ENCODE data around the gene JMJD1C.

The JMJD1C gene

DNA sequence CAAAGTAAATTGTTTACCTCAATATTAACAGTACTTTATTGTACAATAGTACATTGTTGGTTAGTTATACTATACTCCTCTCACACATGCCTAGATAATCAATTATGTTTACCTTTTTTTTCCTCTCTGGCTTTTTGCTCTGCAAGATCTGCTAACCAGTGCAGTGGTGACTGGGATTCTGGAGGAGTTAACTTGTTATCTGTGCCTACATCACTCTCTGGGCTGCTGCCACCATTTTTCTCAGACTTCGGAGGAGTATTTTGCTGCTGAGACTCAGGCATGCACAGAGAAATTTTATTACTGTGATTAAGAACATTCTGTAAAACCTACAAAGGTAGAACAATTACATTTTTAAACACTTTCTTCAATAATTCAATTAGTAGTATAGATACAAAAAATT, 273.0 kb downstream of the JMJD1C start:
- ATAC-seq (ENCODE audit: low read depth): no peak
- Mint-ChIP-seq H3K36me3 (peaks cover 30% of the 10 kb centered on the region), H3K27me3 (no peaks in the 10 kb centered on the region), H3K4me3 (no peak overlapping the region), H3K9me3 (no peaks in the 10 kb centered on the region), H3K4me1 (peaks cover 3% of the 10 kb centered on the region), H3K27ac (peak overlapping the region; percentile 67)
- DNase-seq (ENCODE audit: low spot score in 2 of 2): no peak

DNA sequence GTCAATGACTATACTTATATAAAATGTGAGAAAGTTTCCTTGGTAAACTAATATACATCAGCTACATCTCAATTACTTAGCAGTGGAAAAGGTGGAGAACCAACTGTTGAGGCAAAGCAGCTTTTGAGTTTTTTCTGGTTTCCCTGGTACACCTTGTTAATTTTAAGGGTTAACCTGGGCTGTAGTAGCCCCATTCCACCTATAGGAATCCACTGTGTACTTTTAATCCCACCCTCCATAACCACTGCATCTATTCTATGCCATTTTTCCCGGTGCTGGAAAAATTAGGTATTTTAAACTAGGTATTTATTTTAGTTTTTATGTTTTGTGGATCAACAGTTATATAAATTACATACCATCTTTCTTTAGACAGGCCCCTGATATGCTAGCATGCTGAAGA, 290.2 kb downstream of the JMJD1C start:
- no peak for DNase-seq (ENCODE audit: low spot score in 2 of 2)
- no peak overlapping the region for H3K4me3 Mint-ChIP-seq
- H3K9me3 Mint-ChIP-seq: no peaks in the 10 kb centered on the region
- H3K27ac Mint-ChIP-seq: no peak overlapping the region
- H3K36me3 Mint-ChIP-seq: peaks cover 31% of the 10 kb centered on the region
- no peaks in the 10 kb centered on the region for H3K27me3 Mint-ChIP-seq
- H3K4me1 Mint-ChIP-seq: peaks cover 15% of the 10 kb centered on the region
- ATAC-seq (ENCODE audit: low read depth): no peak

DNA sequence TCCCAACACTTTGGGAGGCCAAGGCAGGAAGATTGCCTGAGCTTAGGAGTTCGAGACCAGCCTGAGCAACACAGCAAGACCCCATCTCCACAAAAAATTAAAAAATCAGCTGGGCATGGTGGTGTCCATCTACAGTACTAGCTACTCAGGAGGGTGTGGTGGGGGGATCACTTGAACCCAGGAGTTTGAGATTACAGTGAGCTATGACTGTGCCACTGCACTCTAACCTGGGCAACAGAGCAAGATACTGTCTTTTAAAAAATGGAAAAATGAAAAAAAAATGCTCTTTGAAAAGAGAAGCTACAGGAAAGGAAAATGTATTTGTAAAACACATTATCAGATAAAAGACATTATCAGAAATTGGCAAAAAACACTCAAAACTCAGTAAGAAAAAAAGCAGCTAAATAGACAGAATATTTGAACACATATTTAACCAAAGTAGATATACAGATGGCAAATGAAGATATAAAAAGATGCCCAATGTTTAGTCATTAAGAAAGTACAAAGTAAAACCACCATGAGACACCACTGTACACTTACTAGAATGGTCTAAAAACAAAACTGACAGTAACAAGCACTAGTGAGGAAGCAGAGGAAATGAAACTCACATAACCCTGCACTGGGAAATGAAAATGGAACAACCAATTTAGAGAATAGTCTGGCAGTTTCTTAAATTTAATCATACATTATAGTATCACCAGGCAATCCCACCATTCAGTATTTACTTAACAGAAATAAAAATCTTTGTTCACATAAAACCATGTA, 292.1 kb downstream of the JMJD1C start:
- peak in 1 of 2 donors; percentile 30 for DNase-seq (ENCODE audit: low spot score in 2 of 2)
- Mint-ChIP-seq H3K9me3 (no peaks in the 10 kb centered on the region), H3K27me3 (no peaks in the 10 kb centered on the region), H3K27ac (peak overlapping the region; percentile 76), H3K4me3 (peak overlapping the region; percentile 51), H3K4me1 (peaks cover 15% of the 10 kb centered on the region), H3K36me3 (peaks cover 39% of the 10 kb centered on the region)
- ATAC-seq (ENCODE audit: low read depth): peak; percentile 98

DNA sequence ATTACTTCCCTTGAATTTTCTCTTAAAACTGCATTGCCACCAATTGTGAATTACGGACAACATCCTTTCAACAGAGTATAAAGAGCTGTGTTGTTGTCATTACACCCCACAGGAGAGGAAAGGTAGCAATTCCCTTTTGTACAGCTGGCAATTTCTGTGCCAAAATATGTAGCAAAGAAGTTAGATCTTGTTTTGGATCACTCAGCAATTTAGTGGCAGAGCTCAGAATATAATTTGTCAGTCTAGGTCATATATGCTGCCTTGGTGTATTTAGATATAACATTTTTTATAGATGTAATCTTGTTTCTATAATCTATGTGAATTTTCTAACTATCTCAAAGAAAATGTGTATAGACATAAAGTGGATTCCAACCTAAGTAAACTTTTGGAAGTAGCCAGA, 293.9 kb downstream of the JMJD1C start:
- Mint-ChIP-seq H3K4me1 (peaks cover 15% of the 10 kb centered on the region), H3K36me3 (peaks cover 33% of the 10 kb centered on the region), H3K27ac (peak overlapping the region; percentile 48), H3K27me3 (no peaks in the 10 kb centered on the region), H3K9me3 (no peaks in the 10 kb centered on the region), H3K4me3 (no peak overlapping the region)
- DNase-seq (ENCODE audit: low spot score in 2 of 2) (no peak), ATAC-seq (ENCODE audit: low read depth) (no peak)

DNA sequence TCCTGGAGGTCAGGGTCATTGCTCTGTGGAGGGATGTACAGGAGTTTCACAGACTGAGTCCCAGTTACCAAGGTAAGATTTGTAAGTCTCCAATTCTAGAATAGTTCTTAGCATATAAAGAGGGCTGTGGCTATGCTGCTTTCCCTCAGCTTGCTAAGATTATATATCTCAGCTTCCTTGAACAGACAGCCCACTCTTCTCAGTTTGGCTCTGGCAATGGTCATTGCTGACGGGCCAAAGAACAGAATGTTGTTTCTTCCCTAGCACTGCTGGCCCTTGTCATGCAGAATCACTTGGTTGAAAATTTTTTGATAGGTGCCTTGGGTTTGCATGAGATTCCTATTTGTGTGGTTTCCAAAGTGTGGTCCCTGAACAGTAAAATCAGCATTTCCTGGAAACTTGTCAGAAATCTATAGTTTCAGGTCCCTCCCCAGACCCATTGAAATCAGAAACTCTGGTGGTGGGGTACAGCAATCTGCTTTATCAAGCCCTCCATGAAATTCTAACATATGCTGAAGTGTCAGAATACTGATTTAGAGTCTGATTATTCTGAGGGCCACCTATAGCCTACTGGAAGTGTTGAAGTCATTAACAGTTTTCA, 294.4 kb downstream of the JMJD1C start:
- H3K27me3 Mint-ChIP-seq: no peaks in the 10 kb centered on the region
- H3K4me1 Mint-ChIP-seq: peaks cover 15% of the 10 kb centered on the region
- ATAC-seq (ENCODE audit: low read depth) (no peak), DNase-seq (ENCODE audit: low spot score in 2 of 2) (no peak)
- H3K36me3 Mint-ChIP-seq: peaks cover 33% of the 10 kb centered on the region
- no peak overlapping the region for H3K4me3 Mint-ChIP-seq
- H3K27ac Mint-ChIP-seq: peak overlapping the region; percentile 48
- H3K9me3 Mint-ChIP-seq: no peaks in the 10 kb centered on the region

DNA sequence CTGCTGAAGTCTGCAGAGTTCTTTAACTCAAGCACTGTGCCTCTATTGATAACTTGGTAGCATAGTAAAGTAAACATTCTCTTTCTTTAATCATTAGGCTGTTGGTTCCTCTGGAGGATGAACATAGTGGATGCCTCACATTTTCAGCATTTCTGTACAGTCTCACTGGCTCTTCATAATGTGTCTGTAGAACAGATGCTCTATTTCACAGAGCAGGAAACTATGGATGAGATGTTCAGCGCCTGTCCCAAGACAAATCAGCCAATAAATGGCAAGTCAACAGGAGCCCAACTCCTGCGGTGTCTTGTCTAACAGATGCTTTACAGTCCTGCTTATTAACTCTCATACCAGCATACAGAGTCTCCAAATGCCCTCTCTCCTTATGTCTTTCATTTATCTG, 296.2 kb downstream of the JMJD1C start:
- H3K9me3 Mint-ChIP-seq: no peaks in the 10 kb centered on the region
- H3K4me3 Mint-ChIP-seq: no peak overlapping the region
- no peak for ATAC-seq (ENCODE audit: low read depth)

DNA sequence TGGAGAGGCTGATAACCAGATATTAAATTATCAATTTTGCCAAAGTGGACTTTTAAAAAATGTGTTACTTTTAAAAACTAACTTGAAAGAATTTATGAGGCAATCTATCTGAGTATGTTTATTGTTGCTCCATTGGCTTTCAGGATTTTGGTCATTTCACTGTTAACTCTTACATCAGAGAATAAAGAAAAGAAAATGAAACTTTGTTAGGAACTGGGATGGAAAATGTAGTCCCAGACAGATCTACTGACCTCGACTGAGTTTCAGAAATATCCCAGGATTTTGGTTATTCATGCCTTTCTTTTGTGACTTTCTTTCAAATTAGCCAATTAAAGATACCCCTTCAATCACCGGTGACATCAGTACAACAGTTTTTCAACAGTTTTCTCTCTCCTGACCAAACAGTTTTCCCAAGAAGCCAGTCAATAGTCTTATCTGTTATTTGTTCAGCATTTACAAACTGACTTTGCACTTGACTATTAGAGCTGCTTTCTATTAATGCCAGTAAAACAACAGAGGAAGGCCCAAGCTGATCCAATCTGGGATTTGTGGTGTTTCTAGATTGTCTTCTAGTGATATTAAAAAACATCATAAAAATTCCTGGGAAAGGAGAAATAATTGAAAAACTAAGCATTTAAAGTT, 296.8 kb downstream of the JMJD1C start:
- no peak overlapping the region for H3K4me3 Mint-ChIP-seq

More for the DNA sequence above, 296.2 kb downstream of the JMJD1C start:
- peaks cover 15% of the 10 kb centered on the region for H3K4me1 Mint-ChIP-seq
- peaks cover 33% of the 10 kb centered on the region for H3K36me3 Mint-ChIP-seq
- H3K27me3 Mint-ChIP-seq: no peaks in the 10 kb centered on the region
- DNase-seq (ENCODE audit: low spot score in 2 of 2): no peak
- H3K27ac Mint-ChIP-seq: peak overlapping the region; percentile 92

DNA sequence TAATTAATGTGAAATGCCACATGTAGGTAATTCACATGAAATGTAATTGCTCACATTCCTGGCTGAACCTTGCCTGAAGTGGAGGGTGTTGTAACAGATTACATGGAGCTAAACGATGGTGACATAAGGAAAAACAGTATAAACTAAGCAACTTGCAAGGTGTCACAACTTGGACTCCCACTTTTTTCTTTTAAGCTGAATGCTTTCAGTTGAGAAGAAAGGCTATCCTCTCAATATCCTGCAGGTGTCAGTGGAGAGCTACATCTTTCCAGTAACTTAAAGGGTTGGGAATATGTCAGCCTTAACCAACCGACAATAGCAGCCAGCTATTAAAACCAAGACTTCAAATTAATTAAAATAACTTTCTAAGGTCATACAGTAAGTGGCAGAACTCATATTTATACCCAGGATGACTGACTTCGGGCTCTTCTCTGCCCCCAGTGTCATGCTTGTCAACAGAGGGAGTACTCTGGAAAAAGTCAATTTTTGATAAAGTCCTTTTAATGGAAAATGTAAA, 299.0 kb downstream of the JMJD1C start:
- H3K9me3 Mint-ChIP-seq: no peaks in the 10 kb centered on the region
- DNase-seq (ENCODE audit: low spot score in 2 of 2) (peak in 1 of 2 donors; percentile 41), ATAC-seq (ENCODE audit: low read depth) (peak; percentile 70)
- peaks cover 21% of the 10 kb centered on the region for H3K36me3 Mint-ChIP-seq
- H3K27ac Mint-ChIP-seq: no peak overlapping the region
- H3K27me3 Mint-ChIP-seq: no peaks in the 10 kb centered on the region
- H3K4me1 Mint-ChIP-seq: no peaks in the 10 kb centered on the region
- no peak overlapping the region for H3K4me3 Mint-ChIP-seq

More for the DNA sequence above, 296.8 kb downstream of the JMJD1C start:
- Mint-ChIP-seq H3K9me3 (no peaks in the 10 kb centered on the region), H3K36me3 (peaks cover 29% of the 10 kb centered on the region), H3K27me3 (no peaks in the 10 kb centered on the region), H3K4me1 (peaks cover 11% of the 10 kb centered on the region), H3K27ac (peak overlapping the region; percentile 75)
- DNase-seq (ENCODE audit: low spot score in 2 of 2) (no peak), ATAC-seq (ENCODE audit: low read depth) (no peak)

DNA sequence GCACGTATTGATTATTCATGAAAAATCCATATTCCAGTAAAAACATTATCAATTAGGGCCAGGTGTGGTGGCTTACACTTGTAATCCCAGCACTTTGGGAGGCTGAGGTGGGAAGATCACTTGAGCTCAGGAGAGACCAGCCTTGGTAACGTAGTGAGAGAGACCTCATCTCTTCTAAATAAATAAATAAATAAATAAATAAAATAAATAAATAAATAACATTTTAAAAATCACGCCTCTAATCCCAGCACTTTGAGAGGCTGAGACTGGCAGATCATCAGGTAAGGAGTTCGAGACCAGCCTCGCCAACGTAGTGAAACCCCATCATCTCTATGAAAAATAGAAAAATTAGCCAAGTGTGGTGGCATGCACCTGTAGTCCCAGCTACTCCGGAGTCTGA, 300.5 kb downstream of the JMJD1C start:
- no peak overlapping the region for H3K4me3 Mint-ChIP-seq
- H3K4me1 Mint-ChIP-seq: peaks cover 7% of the 10 kb centered on the region
- H3K27me3 Mint-ChIP-seq: no peaks in the 10 kb centered on the region
- H3K36me3 Mint-ChIP-seq: peaks cover 14% of the 10 kb centered on the region
- DNase-seq (ENCODE audit: low spot score in 2 of 2) (no peak), ATAC-seq (ENCODE audit: low read depth) (no peak)
- no peaks in the 10 kb centered on the region for H3K9me3 Mint-ChIP-seq
- no peak overlapping the region for H3K27ac Mint-ChIP-seq

DNA sequence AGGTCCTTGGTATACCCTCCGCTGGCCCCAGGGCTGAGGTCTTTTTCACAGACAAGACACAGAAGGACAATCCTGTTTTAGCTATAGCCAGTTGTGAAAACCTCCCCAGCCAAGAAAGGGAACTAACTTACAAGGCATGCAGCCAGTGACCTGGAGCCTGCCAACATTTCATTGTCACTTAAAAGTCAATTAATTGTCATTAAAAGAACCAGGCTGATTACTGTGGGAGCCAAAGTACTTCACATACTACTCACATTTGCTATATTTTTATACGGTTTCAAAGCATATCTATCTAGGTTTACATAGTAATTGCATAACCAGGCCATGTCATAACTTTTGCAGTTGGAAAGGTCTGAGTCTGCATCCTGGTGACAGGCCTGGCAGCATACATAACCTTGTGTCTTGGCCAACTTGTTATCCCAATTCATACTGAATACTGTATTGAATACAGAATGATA, 301.6 kb downstream of the JMJD1C start:
- Mint-ChIP-seq H3K9me3 (no peaks in the 10 kb centered on the region), H3K27ac (peak overlapping the region; percentile 81), H3K27me3 (no peaks in the 10 kb centered on the region), H3K4me1 (peaks cover 7% of the 10 kb centered on the region), H3K4me3 (no peak overlapping the region), H3K36me3 (peaks cover 5% of the 10 kb centered on the region)
- DNase-seq (ENCODE audit: low spot score in 2 of 2) (no peak), ATAC-seq (ENCODE audit: low read depth) (no peak)

DNA sequence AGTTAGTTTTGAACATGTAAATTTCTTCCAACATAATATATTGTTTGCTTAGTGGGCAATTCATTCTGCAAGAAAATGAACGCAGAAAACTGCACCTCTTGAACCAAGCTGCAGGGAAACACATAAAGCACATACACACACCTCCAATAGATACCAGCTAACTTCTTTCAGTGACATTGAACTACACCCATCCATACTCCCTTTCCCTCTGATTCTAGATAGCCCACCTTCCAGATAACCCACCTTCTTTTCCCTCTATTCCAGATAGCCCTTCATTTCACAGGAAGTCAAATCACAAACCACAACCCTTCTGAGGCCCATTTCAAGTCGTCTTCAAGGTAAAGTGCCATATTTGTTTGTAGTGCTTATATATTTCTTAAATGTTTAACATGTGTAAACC, 304.2 kb downstream of the JMJD1C start:
- Mint-ChIP-seq H3K9me3 (no peaks in the 10 kb centered on the region), H3K4me3 (no peak overlapping the region), H3K27ac (peak overlapping the region; percentile 7), H3K36me3 (no peaks in the 10 kb centered on the region), H3K4me1 (peaks cover 13% of the 10 kb centered on the region), H3K27me3 (no peaks in the 10 kb centered on the region)
- DNase-seq (ENCODE audit: low spot score in 2 of 2): no peak
- no peak for ATAC-seq (ENCODE audit: low read depth)

DNA sequence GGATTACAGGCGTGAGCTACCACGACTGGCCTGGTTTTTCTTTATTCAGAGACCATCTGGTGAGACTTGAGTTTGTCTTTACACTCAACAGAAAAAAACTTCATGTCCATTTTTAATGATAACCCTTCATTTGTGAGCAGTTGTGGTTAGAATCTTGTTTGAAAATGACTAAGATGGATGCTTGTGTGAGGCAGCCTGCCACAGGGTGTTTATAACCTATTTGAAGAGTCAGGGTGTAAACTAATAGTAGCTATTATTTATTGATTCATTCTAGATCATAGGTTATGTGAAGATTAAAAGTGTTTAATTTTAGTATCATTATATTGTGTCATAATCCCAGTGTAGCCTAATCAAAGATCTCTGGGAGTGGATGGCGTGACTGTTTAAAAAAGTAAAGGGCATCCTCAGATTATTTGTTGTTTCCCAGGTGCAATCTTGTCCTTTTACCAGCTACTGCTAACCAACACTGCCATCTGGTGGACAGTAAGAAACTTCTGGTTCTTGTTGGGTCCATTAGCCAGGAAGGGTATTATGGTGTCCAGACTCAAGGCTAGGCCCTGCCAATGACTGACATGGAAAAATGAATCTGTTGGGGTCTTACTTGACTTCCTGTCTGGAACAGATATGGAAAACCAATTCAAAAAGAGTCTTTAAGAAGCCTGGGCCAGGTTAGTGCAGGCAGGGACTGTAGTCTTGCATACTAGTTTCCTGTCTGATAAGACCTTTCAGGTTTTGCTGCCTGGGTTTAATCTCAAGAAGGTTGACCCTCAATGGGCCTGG, 307.7 kb downstream of the JMJD1C start:
- H3K4me3 Mint-ChIP-seq: no peak overlapping the region
- no peak overlapping the region for H3K27ac Mint-ChIP-seq
- no peaks in the 10 kb centered on the region for H3K9me3 Mint-ChIP-seq
- no peaks in the 10 kb centered on the region for H3K27me3 Mint-ChIP-seq
- peaks cover 11% of the 10 kb centered on the region for H3K36me3 Mint-ChIP-seq
- peak; percentile 82 for ATAC-seq (ENCODE audit: low read depth)
- H3K4me1 Mint-ChIP-seq: peaks cover 15% of the 10 kb centered on the region
- DNase-seq (ENCODE audit: low spot score in 2 of 2): peak; percentile 27 to 63

DNA sequence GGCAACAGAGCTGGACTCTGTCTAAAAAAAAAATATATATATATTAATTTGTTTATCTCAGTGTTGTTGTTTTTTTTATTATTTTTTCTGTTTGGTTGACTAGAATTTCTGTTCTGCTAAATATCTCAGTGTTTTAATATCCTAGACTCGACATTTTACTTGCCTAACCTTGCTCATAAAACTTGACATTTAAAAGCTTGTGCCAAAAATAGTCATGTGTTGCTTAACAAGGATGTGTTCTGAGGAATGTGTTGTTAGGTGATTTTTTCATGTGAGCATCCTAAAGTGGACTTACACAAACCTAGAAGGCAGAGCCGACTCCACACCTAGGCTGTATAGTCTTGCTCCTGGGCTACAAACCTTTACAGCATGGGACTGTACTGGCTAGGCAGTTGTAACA, 309.5 kb downstream of the JMJD1C start:
- H3K9me3 Mint-ChIP-seq: no peaks in the 10 kb centered on the region

More for the DNA sequence above, 309.5 kb downstream of the JMJD1C start:
- DNase-seq (ENCODE audit: low spot score in 2 of 2) (no peak), ATAC-seq (ENCODE audit: low read depth) (no peak)
- H3K27ac Mint-ChIP-seq: no peak overlapping the region
- no peaks in the 10 kb centered on the region for H3K27me3 Mint-ChIP-seq
- peaks cover 12% of the 10 kb centered on the region for H3K4me1 Mint-ChIP-seq
- no peak overlapping the region for H3K4me3 Mint-ChIP-seq
- peaks cover 13% of the 10 kb centered on the region for H3K36me3 Mint-ChIP-seq

All from memory B cell (primary cell).